GM15510 (cell line): ENCODE results near the gene RBBP8.

Source experiments
- POLR2A ChIP-seq: IDR thresholded peaks from 3 replicates; pipeline ENCODE4 v1.6.1; 2011; ENCODE audit warnings: borderline replicate concordance; ENCODE audit not compliant: insufficient read length; ENCODE audit errors: extremely low read depth

Gene RBBP8

GRCh38 chr18:23020555-23021294, 87.6 kb downstream of the RBBP8 start:
- no peak for TF ChIP-seq POLR2A

- TF ChIP-seq POLR2A = no peak
Observed at GRCh38 chr18:23021623-23022022, 88.5 kb downstream of the RBBP8 start.

GRCh38 chr18:23032030-23032582, 99.0 kb downstream of the RBBP8 start:
- no peak for TF ChIP-seq POLR2A

- no peak for TF ChIP-seq POLR2A
Observed at GRCh38 chr18:23033056-23033455, 99.9 kb downstream of the RBBP8 start.

GRCh38 chr18:23036660-23037201, 103.6 kb downstream of the RBBP8 start:
- TF ChIP-seq POLR2A = no peak

- TF ChIP-seq POLR2A = no peak
Observed at GRCh38 chr18:23037646-23038045, 104.5 kb downstream of the RBBP8 start.

GRCh38 chr18:23038712-23039111, 105.6 kb downstream of the RBBP8 start:
- TF ChIP-seq POLR2A = no peak

- no peak for TF ChIP-seq POLR2A
Observed at GRCh38 chr18:23042133-23042532, 109.0 kb downstream of the RBBP8 start.

GRCh38 chr18:23043803-23044376, 110.8 kb downstream of the RBBP8 start:
- TF ChIP-seq POLR2A = no peak

- no peak for TF ChIP-seq POLR2A
Observed at GRCh38 chr18:23049698-23050373, 116.7 kb downstream of the RBBP8 start.

- TF ChIP-seq POLR2A = no peak
Observed at GRCh38 chr18:23053776-23054457, 120.8 kb downstream of the RBBP8 start.

- TF ChIP-seq POLR2A = no peak
Observed at GRCh38 chr18:23054553-23054952, 121.4 kb downstream of the RBBP8 start.

- no peak for TF ChIP-seq POLR2A
Observed at GRCh38 chr18:23056315-23056714, 123.2 kb downstream of the RBBP8 start.

- no peak for TF ChIP-seq POLR2A
Observed at GRCh38 chr18:23057096-23057495, 124.0 kb downstream of the RBBP8 start.
